Measurements from ENCODE around the gene ELMO2.

GRCh38 chr20:46414608-46415007 is 8.2 kb upstream of the ELMO2 start:
- TF ChIP-seq, protein P1, sequence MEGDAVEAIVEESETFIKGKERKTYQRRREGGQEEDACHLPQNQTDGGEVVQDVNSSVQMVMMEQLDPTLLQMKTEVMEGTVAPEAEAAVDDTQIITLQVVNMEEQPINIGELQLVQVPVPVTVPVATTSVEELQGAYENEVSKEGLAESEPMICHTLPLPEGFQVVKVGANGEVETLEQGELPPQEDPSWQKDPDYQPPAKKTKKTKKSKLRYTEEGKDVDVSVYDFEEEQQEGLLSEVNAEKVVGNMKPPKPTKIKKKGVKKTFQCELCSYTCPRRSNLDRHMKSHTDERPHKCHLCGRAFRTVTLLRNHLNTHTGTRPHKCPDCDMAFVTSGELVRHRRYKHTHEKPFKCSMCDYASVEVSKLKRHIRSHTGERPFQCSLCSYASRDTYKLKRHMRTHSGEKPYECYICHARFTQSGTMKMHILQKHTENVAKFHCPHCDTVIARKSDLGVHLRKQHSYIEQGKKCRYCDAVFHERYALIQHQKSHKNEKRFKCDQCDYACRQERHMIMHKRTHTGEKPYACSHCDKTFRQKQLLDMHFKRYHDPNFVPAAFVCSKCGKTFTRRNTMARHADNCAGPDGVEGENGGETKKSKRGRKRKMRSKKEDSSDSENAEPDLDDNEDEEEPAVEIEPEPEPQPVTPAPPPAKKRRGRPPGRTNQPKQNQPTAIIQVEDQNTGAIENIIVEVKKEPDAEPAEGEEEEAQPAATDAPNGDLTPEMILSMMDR (IDR thresholded peaks at IDR 0.05) = no peak
- no peak for TF ChIP-seq POLR2AphosphoS5 (IDR thresholded peaks at IDR 0.05)

All from stomach (tissue), 4 donors.